SHP77 treated with DMSO at 0.1 percent for 48 hours (cell line): ENCODE results near the gene TNNT2.

ENCODE experiments used
- DNase-seq: peaks from one replicate; lab custom pipeline; 2025; lab: John Stamatoyannopoulos, UW

TNNT2 gene

GRCh38 chr1:201316556-201316955, 60.9 kb downstream of the TNNT2 start:
- DNase-seq: no peak

DNA sequence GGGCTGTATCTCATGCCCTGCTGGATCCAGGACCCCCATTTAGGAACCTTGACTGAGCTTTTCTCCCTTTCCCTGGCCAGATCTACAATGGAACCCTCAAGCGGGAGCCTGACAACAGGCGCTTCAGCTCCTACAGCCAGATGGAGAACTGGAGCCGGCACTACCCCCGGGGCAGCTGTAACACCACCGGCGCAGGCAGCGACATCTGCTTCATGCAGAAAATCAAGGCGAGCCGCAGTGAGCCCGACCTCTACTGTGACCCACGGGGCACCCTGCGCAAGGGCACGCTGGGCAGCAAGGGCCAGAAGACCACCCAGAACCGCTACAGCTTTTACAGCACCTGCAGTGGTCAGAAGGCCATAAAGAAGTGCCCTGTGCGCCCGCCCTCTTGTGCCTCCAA, 64.4 kb downstream of the TNNT2 start:
- DNase-seq: no peak

GRCh38 chr1:201312298-201312697, 65.2 kb downstream of the TNNT2 start:
- DNase-seq: no peak

DNA sequence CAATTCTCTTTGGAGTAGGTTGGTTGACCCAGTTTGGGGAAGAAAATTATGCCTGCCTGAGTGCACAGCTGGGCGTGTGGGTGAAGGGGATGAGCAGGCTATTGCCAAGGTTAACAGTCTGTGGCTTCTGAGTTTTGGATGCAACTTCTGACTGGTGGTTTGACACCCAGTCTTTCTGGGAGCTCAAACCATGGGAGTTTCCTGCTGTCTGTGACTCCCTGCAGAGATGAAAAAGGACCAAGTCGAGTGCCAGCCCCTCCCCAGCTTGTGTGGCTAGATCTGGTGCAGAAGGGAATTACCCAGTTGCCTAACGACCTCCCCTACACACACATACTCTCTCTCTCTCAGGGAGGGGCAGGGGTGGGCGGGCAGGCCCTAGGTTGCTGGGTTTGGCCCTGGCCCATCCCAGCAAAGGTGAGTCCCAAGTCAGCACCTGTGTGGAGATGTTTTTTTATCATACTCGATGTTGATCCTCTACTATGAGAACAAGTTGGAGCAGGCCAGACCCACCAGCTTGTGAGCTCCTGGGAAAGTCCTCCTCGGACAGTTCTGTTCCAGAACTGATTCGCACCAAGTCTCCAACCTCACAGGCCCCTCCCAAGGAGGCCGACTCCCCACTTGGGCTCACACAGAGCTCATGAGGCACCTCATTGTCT, 66.0 kb downstream of the TNNT2 start:
- no peak for DNase-seq

GRCh38 chr1:201310986-201311355, 66.5 kb downstream of the TNNT2 start:
- DNase-seq: peak; percentile 3

DNA sequence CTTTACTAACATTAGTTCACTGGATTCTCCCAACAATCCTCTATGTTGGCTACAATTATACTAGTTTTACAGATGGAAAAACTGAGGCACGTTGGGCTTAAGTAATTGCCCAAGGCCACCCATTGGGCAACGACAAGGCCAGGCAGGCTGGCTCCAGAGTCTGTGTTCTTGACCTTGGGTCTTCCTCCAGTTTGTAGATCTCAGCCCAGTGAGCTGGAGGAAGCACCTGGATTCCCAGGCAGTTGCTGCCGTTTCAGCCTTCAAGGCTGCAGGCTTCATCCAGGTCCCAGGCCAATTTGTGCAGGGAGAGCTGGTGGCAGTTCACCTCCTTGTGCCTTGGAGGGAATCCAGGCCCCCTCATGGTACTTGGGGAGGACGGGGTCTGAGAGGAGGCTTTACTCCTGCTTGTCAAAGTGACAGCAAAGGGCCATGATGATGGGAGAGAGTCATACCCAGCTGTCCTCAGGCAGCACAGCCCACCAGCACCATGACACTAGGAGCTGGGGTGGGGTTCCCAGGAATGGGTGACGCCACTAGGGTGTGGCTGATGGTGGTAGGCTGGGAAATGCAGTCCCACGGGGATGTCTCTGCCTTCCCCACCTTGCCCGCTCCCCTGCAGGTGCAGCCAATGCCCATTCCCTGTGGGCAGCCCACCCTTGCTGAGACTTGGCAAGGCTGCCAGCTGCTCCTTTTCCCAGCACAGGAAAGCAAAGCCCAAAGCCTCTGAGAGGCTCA, 67.1 kb downstream of the TNNT2 start:
- DNase-seq: no peak

DNA sequence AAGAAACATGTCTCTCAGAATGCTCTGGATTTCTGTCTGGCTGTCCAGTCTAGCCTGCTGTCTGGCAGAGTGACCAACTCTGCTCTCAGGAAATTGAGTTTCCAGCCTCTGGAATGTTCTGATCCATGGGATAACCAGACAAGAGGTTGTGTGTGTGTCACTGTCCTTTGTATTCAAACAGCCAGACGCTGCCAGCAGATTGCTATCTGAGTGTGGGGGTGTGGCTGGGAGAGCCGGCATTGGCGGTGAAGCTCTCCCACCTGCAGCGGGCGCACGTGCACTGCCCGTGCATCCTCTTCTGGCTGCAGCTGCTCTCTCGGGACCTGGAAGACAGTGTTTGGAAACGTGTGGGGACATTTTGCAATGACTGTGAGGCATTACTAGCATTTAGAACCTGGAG, 68.1 kb downstream of the TNNT2 start:
- DNase-seq: peak; percentile 76
